Kidney tubule cell (primary cell): ENCODE data around the gene PNN.
A peak's percentile ranks its signal among the peaks of the same experiment; 100 is the strongest.
"Not testable (repeated sequence)": the region's sequence is repeated elsewhere in the genome, so short reads cannot be mapped to it uniquely, and the experiment has no call there.

Source experiments
- DNase-seq: peaks from one replicate; pipeline ENCODE4 v3.0.0-alpha.2; 2018; ENCODE audit warnings: low spot score

The PNN gene

DNA sequence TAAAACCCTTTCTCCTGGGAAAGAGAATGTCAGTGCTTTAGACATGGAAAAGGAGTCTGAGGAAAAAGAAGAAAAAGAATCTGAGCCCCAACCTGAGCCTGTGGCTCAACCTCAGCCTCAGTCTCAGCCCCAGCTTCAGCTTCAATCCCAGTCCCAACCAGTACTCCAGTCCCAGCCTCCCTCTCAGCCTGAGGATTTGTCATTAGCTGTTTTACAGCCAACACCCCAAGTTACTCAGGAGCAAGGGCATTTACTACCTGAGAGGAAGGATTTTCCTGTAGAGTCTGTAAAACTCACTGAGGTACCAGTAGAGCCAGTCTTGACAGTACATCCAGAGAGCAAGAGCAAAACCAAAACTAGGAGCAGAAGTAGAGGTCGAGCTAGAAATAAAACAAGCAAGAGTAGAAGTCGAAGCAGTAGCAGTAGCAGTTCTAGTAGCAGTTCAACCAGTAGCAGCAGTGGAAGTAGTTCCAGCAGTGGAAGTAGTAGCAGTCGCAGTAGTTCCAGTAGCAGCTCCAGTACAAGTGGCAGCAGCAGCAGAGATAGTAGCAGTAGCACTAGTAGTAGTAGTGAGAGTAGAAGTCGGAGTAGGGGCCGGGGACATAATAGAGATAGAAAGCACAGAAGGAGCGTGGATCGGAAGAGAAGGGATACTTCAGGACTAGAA is 6.1 kb downstream of the PNN start:
- no peak for DNase-seq

DNA sequence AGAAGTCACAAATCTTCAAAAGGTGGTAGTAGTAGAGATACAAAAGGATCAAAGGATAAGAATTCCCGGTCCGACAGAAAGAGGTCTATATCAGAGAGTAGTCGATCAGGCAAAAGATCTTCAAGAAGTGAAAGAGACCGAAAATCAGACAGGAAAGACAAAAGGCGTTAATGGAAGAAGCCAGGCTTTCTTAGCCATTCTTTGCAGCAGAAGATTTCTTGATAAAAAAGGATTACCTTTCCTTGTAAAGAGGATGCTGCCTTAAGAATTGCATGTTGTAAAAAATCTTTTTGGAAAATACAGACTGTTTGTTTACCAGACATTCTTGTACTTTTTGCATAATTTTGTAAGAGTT is 6.6 kb downstream of the PNN start:
- DNase-seq, result no peak

DNA sequence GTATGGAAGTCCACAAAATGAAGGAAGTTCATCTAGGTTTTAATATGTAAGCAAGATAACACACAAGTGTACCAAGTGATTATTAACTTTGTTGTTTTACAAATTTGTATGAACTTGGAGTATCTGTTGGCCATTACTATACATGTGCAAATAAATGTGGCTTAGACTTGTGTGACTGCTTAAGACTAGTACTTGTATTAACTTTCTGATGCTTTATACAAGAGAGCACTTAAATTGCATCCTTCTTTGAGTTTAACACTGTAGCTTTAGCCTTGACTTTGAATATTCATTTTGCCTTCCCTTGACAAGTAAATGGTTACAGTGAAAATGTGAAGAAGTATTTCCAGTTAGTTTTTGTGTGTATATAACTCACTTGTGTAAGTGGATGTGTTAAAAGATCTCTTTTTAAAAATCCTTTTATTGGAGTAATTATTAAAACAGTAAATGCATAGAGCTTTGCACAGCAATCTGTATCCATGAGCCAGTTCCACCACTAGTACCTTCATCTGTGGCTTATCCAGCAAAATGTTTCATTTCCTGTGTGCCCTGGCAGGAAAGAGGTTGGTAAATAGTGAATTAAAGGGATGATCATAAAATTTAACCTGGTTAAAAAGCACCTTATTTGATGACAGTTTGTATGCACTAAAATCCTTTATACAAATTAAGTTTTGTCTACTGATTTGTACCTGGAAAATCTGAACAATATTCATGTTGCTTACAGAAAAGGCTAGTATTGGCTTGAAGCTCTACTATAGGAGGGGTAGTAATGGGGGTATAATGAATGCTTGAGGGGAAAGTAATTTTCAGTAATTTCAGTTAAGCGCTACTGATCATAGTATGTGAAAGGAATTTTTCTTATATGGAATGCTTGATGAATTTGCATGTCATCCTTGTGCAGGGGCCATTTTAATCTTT is 8.0 kb downstream of the PNN start:
- no peak for DNase-seq

DNA sequence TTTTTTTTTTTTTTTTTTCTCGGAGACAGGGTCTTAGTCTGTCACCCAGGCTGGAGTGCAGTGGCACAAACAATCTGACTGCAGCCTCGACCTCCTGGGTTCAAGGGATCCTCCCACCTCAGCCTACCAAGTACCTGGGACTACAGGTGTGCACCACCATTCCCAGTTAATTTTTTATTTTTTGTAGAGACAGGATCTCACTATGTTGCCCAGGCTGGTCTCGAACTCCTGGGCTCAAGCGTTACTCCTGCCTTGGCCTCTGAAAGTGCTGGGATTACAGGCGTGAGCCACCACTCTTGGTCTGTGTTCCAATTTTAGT is 8.6 kb downstream of the PNN start:
- not testable (repeated sequence) for DNase-seq

DNA sequence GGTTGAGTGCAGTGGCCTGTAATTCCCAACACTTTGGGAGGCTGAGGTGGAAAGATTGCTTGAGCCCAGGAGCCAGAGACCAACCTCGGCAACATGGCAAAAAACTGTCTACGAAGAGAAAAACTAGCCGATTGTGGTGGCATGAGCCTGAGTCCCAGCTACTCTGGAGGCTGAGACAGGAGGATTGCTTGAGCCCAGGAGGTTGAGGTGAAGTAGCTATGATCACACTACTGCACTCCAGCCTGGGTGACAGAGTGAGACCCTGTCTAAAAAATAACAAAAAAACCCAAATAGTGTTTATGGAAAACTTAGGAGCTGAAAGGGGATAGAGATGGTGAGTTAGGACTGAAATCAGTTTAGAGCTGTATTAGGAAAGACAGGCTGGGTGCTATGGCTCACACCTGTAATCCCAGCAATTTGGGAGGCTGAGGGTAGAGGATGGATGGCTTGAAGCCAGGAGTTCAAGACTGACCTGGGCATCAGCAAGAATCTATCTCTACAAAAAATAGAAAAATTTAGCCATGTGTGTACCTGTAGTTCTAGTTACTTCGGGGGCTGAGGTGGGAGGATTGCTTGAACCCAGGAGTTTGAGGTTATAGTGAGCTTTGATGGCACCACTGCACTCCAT is 9.7 kb downstream of the PNN start:
- DNase-seq, result no peak

DNA sequence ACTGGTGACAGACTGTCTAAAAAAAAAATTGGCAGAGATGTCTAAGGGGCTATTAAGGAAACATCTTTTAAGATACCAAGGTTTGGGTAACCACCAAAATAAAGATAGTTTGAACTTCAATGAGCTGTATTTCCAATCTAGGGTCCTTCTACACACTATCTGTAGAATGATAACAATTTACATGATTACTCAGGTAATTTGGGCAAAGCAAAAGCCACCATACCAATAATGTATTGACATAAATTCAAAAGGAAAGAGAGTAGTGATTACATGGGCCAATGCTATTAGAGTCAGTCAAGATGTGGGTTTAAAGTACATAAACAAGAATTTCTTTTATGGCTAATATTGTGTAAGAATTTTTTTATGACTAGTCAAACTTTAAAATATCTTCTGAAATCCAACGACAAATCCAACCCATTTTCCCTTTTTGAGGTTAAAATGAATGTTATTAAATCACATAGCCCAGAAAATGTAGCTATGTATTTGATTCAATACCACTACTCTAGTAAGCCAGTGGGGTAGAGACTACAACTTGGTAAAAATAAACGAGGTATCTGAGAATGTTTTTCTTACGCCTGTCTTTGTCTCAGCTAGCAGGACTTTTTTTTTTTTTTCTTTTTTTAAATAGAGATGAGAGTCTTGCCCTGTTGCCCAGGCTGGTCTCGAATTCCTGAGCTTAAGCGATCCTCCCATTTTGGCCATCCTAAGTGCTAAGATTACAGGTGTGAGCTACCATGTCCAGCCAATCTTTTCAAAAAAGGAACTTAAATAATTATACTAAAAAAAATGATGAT is 10.4 kb downstream of the PNN start:
- DNase-seq, result no peak

DNA sequence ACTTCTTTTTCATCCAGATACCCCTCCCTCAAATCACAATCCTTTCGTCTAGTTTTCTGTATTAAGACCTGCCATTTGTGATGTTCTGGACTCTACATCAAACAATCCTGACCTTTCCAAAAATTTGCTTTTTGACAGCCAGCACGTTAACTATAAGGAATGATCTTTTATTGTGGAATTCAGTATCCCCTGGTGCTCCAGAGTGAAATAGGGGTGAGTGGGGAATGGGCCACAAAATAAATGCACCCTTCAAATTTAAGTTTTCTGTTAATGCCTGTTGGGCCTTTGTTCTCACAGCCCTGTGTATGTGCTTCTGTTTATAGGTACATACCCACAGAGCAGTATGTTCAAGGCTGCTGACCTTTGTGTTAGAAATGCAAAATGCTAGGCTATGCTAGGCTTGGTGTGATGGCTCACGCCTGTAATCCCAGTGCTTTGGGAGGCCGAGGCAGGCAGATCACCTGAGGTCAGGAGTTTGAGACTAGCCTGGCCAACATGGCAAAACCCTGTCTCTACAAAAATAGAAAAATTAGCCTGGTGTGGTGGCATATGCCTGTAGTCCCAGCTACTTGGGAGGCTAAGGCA is 12.0 kb downstream of the PNN start:
- DNase-seq, result no peak

DNA sequence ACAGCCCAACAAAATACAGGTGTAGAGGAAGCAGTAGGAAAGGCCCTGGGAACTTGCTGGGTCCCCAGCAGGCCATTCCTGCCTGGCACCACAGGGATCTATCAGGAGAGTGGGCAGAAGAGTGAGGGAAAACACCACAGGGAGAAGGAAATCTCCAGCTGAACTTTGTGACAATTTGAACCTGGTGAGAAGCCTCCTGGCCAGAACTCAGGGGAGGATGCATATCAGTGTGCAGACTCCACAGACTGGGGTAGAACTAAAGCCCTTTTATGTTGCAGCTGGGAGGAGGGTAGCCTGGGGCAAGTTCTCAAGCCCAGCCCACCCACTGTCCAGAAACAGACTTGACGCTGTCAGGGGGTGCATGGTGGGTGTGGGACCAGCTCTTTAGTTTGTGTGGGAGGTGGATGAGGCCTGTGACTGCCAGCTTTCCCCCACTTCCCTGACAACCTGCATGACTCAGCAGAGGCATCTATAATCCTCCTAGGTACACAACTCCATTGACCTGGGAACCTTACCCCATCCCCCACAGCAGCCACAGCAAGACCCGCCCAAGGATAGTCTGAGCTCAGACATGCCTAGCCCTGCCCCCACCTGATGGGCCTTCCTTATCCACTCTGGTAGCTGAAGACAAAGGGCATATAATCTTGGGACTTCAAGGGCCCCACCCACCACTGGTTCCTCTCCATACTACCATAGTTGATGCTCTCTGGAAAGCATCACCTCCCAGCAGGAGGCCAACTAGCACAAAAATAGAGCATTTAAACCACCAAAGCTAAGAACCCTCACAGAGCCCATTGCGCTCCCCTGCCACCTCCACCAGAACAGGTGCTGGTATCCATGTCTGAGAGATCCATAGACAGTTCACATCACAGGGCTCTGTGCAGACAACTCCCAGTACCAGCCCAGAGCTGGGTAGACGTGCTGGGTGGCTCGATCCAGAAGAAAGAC is 28.9 kb downstream of the PNN start:
- peak; percentile 69 for DNase-seq

DNA sequence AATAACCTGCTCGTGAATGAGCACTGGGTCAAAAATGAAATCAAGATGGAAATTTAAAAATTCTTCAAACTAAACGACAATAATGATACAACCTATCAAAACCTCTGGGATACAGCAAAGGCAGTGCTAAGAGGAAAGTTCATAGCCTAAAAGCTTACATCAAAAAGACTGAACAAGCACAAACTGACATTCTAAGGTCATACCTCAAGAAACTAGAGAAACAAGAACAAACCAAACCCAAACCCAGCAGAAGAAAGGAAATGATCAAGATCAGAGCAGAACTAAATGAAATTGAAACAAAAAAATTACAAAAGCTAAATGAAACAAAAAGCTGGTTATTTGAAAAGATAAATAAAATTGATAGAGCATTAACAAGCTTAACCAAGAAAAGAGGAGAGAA is 32.4 kb downstream of the PNN start:
- not testable (repeated sequence) for DNase-seq

DNA sequence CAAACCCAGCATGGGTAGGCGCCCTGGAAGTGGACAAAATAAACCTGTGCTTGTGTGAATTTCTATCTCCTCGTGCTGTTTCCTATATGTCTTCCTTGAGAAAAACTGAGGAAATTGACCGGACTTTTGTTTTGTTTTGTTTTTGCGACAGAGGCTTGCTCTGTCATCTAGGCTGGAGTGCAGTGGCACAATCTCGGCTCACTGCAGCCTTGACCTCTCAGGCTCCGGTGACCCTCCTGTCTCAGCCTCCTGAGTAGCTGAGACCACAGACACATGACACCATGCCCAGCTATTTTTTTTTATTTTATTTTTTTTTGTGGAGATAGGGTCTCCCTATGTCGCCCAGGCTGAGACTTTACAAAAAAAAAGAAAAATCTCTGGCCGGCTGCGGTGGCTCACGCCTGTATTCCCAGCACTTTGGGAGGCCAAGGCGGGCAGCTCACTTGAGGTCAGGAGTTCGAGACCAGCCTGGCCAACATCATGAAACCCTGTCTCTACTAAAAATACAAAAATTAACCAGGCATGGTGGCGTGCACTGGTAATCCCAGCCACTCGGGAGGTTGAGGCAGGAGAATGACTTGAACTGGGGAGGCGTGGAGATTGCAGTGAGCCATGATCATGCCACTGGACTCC is 36.2 kb downstream of the PNN start:
- no peak for DNase-seq

DNA sequence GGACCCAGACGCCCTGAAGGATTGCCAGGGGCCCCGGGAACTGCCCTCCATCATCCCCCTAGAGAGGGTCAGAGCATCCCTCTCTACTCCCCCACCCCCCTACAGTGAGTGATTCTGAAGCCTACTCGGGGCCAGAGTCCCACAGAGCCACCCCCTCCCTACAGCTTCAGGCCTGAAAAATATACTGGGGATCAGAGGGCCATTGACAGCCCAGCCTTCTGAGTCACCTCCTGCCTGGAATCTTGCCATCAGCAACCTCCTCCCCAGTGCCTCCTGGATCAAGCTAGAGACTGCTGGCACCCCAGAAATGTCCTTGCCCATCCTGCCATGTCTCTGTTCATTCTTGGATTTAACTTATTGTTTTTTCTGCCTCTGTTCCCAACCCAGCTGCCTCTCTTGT is 37.0 kb downstream of the PNN start:
- peak; percentile 22 for DNase-seq

DNA sequence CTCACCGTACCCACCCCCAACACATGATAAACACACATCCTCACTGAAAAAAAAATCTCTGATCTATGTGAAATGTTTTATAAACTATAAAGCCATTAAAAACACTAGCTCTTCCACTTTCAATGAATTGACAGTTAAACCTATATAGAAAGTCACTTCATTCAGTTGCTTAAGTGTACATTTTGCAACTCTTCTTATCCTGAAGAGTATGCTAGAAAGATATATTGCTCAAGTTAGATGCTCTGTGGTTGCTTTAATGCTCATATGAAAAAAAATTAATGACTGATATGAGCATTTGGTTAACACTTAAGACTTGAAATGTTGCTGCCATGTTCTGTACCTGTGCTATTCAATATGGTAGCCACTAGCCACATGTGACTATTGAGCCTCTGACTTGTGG is 37.6 kb downstream of the PNN start:
- no peak for DNase-seq

DNA sequence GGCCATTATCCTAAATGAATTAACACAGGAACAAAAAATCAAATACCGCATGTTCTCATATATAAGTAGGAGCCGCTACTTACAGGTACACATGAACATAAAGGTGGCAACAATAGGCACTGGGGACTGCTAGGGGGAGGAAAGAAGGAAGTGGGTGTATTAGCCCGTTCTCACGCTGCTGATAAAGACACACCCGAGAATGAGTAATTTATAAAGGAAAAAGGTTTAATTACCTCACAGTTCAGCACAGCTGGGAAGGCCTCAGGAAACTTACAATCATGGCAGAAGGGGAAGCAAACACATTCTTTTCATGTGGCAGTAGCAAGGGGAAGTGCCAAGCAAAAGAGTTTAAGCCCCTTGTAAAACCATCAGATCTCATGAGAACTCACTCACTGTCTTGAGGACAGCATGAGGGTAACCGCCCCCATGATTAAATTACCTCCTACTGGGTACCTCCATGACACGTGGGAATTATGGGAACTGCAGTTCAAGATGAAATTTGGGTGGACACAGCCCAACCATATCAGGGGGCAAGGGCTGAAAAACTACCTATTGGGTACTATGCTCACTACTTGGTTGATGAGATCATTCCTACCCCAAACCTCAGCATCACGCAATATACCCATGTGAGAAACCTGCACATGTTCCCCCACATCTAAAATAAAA is 42.3 kb downstream of the PNN start:
- DNase-seq, result no peak

DNA sequence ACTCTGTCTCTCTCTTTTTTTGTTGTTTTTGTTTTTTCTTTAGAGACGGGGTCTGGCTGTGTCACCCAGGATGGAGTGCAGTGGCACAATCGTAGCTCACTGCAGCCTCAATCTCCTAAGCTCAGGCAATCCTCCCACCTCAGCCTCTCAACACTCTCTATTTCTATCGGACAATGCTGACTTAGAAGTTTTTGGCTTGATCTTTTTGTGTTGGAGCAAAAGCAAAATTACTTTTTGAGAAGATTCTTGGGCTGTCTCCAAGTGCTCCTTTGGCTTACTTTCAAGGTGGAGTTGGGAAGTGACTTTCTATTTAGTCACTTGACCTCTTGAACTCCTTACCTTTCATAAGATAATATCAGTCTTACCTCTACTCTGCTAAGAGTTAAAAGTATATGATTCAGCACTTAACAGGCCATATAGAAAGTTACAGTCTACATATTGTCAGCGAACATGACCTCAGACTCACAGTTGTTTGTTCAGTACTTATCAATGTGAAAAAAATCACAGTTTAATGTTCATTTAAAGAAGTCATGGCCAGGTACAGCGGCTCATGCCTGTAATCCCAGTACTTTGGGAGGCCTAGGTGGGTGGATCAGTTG is 43.2 kb downstream of the PNN start:
- DNase-seq, result peak; percentile 77

DNA sequence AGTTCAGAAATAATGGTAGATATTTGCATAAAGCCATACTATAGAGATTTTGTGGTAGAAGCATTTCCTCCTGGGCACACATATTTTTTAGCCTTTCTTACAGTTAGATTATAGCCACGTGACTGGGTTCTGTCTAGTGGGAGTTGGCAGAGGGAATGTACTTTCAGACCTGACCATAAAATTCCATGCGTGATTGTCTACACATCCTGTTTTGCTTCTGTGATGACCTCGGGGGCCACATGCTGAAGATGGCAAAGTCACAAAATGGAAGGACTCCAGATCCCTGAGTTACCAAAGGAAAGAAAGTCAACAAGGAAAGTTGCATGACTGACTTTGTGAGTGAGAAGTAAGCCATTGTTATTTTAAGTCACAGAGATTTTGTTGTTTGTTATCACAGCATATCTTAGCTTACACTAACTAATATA is 44.0 kb downstream of the PNN start:
- peak; percentile 46 for DNase-seq

DNA sequence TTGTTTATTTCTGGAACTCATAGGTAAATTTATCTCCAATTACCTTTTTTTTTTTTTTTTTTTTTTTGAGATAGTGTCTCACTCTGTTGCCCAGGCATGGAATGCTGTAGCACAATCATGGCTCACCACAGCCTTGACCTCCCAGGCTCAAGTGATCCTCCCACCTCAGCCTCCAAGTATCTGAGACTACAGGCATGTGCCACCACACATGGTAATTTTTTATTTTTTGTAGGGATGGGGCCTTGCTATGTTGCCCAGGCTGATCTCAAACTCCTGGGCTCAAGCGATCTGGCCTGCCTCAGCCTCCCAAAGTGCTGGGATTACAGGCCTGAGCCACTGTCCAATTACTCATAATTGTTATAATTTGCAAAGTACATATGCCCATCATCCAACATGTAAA is 45.4 kb downstream of the PNN start:
- not testable (repeated sequence) for DNase-seq

DNA sequence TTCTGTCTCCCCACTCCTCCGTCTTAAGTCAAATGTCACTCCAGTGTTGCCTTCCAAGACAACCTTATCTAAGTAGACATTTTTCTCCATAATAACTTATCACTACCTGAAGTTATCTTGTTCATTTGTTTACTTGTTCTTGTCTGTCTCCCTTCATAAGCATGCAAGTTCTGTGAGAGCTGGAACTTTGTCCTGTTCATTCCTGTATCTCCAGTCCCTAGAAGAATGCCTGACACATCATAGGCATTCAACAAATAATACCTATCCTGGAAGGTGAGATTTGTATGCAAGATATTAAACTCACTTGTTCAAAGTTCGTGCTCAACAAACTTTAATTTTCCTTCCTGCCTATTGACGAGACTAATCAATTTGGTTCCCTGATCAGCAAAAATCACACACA is 53.0 kb downstream of the PNN start:
- DNase-seq, result no peak

DNA sequence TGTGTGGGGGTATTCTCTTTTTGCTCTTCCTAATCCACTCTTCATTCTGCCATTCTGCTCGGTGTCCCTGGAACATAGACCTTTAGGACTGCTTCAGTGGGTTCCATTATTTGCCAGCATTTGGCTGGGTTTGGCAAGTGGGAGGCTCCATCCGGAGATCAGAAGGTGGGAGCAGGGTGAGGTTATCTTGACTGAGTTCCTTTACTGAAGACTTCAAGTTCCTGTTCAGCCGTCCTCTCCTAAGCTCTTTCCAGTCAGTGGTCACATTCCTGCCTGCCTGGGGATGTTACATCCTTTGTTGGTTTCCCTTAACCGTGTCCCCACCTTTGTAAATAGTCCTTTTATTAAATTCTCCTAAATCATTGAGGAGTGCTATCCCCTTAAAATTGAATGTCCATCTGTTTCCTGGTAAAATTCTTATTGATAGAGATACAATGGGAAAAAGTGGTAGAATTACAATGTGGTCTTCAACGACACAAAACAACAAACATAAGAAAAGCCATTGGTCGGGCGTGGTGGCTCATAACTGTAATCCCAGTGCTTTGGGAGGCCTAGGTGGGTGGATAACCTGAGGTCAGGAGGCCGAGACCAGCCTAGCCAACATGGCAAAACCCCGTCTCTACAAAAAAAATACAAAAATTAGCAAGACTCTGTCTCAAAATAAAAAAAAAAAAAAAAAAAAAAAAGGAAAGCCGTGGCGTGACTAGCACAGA is 53.6 kb downstream of the PNN start:
- no peak for DNase-seq

DNA sequence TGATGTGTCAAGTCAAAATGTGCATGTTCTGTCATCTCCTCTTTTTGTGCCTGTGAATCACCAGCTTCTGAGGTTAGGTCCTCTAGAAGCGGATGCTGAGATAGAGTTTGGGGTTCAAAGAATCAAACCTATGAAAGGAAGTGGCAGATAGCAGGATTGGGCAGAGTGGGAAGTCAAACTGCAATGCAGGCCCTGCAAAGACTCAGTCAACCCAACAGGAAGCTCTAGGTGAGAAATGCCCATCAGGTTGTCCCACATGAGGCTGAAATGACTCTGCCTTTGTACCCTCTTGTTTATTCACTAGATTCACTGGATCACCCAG is 54.1 kb downstream of the PNN start:
- no peak for DNase-seq
